Fibroblast of lung (primary cell): ENCODE results near the gene PKD1L1.

Source experiments
- CTCF ChIP-seq, 2 donors: IDR thresholded peaks in 1 of 2; conservative IDR thresholded peaks in 1 of 2; 1 replicate in 1 of 2; 2 replicates in 1 of 2; pipeline ENCODE4 v1.5.1; 2011 to 2012; ENCODE audit warnings: low read length in 2 of 2, control low read depth in 1 of 2, inconsistent platforms in 1 of 2, low read depth in 1 of 2, mild to moderate bottlenecking in 1 of 2
- EZH2 ChIP-seq: IDR thresholded peaks from 2 replicates; pipeline ENCODE4 v1.5.1; 2012; ENCODE audit warnings: low read length, control low read depth, mild to moderate bottlenecking; ENCODE audit errors: missing control alignments

- TF ChIP-seq CTCF (conservative IDR thresholded peaks at IDR 0.05 in 1 of 2, IDR thresholded peaks at IDR 0.05 in 1 of 2; ENCODE audit: low read depth in 1 of 2, low read length in 2 of 2) (no peak), EZH2 (no peak)
Measured at GRCh38 chr7:47734949-47735291, 213.3 kb downstream of the PKD1L1 start.
